NCI-H460 (cell line): ENCODE results near the gene RFPL1. TPM values are rescaled to one million over a fixed set of nuclear protein-coding genes. Genes with fewer than 3 reads are reported as not detected.

Experiments
- small RNA-seq, 2 experiments: library from RNA; depleted of rRNA; stranded (forward); fragments of <200 nt; gene quantifications; one replicate each; pipeline ENCODE3, GENCODE V24; 2014
- total RNA-seq: library from RNA; depleted of rRNA; stranded (reverse); fragments of >200 nt; shearing (Covaris generic); gene quantifications from 2 replicates; pipeline ENCODE4 v1.2.3, GENCODE V29; 2014; rRNA removed

The RFPL1 gene
- total RNA-seq, 1 experiment from 2014 or later: not detected

Small RNA genes lying within 50 kb of the gene (small RNA-seq; reads per million reads assigned to genes)
- 0 reads per million in 2 experiments for gene AC000041.1

Other genes starting within 250 kb of the RFPL1 start
- 0.07 TPM in 1 of 2 replicates, not detected in the other for gene EMID1, start 232.7 kb upstream of the RFPL1 start, total RNA-seq
- 21.3 and 21.6 TPM in 2 replicates for gene RHBDD3, start 170.6 kb upstream of the RFPL1 start, total RNA-seq
- 150 and 176 TPM in 2 replicates for gene EWSR1, start 170.3 kb upstream of the RFPL1 start, total RNA-seq
- 10.2 and 11.4 TPM in 2 replicates for gene GAS2L1, start 131.9 kb upstream of the RFPL1 start, total RNA-seq
- gene RASL10A, start 122.9 kb upstream of the RFPL1 start, total RNA-seq: not detected in 2 replicates
- gene AP1B1, start 50.0 kb upstream of the RFPL1 start, total RNA-seq: 28.6 TPM in 2 replicates
- 0.02 TPM in 1 of 2 replicates, not detected in the other for gene NEFH, start 41.6 kb downstream of the RFPL1 start, total RNA-seq
- 52.5 and 55.2 TPM in 2 replicates for gene THOC5, start 115.2 kb downstream of the RFPL1 start, total RNA-seq
- gene NIPSNAP1, start 142.5 kb downstream of the RFPL1 start, total RNA-seq: 58.6 and 63.6 TPM in 2 replicates
- 27.4 and 33.0 TPM in 2 replicates for gene NF2, start 165.1 kb downstream of the RFPL1 start, total RNA-seq